Activated CD4-positive, alpha-beta T cell treated with anti-CD3 and anti-CD28 coated beads, Interleukin-2, amount 50 U/mL, for 16 hours (primary cell): ENCODE data around the gene CBX6.
"Not testable (repeated sequence)": the region's sequence is repeated elsewhere in the genome, so short reads cannot be mapped to it uniquely, and the experiment has no call there.

Experiments used
- DNase-seq: peaks from one replicate; pipeline ENCODE4 v3.0.0-alpha.2; 2020

CBX6 gene

GRCh38 chr22:38872172-38872830, at the start of gene CBX6:
Gene CBX6, minus strand, starts transcription at chr22:38872216. Its CDS starts 26 bp downstream, at chr22:38872190.
- peak; percentile 94 for DNase-seq

- no peak for DNase-seq
Measured at GRCh38 chr22:38921806-38922205, 49.8 kb upstream of the CBX6 start.

- DNase-seq: no peak
Measured at GRCh38 chr22:38921120-38921519, 49.1 kb upstream of the CBX6 start.

DNA sequence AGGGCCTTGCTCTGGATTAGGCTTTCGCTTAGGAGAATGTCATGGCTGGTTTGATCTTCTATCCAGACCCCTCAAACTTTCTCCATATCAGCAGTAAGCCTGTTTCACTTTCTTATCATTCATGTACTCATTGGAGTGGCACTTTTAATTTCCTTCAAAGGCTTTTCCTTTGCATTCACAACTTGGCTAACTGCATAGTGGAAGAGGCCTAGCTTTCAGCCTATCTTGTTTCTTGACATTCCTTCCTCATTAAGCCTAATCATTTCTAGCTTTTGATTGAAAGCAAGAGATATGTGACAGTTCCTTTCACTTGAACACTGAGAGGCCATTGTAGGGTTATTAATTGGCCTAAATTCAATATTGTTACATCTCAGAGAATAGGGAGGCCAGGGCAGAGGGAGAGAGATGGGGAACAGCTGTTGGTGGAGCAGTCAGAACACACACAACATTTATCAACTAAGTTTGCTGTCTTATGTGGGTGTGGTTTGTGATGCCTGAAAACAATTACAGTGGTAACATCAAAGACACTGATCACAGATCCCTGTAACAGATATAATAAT, 47.7 kb upstream of the CBX6 start:
- DNase-seq: no peak

DNA sequence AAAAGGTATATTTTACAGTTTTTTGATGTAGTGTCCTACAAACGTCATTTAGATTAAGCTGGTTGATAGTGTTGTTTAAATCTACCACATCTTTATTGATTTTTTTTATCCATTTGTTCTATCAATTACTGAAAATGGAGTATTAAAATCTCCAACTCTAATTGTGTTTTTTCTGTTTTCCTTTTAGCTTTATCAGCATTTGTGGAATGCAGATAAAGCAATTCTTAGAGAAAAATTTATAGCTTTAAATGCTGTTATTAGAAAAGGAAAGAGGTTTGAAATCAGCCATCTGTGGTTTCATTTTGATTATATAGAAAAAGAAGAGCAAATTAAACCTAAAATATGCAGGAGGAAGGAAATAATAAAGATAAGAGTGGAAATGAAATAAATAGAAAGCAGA, 39.4 kb upstream of the CBX6 start:
- no peak for DNase-seq

GRCh38 chr22:38907767-38908166, 35.8 kb upstream of the CBX6 start:
- no peak for DNase-seq

DNA sequence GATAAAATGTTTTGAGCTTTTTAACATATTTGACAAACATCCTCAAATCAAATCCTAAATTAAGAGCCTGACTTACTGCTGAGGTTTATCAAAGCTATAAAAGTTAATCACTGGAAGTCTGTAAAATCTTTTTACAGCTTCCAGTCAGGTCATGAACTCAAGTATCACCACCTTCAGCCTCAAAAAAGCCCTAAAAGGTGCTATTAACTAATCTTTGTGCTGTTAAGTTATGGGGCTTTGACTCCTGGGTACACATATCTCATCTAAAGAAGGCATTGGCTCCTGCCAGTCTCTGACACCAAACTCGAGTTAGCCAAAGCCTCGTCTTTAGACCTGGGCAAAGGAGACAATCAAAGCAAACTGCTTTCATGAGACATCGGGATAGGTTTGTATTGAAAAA, 34.0 kb upstream of the CBX6 start:
- DNase-seq: no peak

GRCh38 chr22:38904052-38904617, 32.1 kb upstream of the CBX6 start:
- DNase-seq: not testable (repeated sequence)

DNA sequence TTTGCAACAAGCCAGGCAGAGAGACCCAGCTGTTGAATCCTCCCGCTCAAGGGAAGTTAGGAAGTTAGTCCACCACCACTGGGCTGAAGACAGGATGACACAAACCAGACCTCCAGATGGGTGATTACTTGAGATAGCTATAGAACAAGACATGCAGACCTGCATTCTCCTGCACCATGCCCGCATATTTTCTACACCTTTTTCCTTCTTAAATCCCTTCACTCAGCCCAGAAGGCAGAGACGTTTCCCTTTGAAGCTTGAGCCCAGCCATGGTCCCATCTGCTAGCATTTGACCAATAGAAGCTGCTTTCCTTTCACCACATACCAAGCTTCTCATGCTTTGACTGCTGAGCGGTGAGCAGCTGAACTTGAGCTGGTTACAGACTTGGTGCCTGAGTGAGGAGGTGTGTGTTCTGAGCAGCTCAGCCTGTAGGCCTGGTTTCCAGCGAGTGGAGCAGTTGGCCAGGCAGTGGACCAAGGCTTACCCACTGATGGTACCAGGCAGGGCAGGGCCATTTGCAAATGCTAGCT, 29.2 kb upstream of the CBX6 start:
- no peak for DNase-seq

DNA sequence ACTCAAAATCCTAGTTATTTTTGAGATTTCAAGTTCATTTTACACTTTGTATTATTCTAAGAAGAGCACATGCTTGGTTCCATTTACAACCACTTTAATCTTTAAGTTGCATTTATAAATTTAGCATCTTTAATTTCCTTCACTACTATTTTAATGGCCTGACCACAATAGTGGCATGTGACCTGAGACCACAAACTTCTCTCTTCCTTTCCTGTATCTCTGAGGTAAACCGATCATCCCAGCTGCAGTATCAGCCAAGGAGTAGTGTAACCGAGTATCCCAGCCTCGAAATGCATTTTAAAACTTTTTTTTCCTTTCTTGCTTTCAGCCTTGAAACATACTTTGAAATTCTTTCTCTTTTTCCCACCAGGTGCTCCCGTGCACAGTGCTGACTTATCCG, 28.7 kb upstream of the CBX6 start:
- DNase-seq: no peak

GRCh38 chr22:38891256-38891655, 19.2 kb upstream of the CBX6 start:
- DNase-seq: no peak

GRCh38 chr22:38890377-38890776, 18.4 kb upstream of the CBX6 start:
- DNase-seq: no peak

DNA sequence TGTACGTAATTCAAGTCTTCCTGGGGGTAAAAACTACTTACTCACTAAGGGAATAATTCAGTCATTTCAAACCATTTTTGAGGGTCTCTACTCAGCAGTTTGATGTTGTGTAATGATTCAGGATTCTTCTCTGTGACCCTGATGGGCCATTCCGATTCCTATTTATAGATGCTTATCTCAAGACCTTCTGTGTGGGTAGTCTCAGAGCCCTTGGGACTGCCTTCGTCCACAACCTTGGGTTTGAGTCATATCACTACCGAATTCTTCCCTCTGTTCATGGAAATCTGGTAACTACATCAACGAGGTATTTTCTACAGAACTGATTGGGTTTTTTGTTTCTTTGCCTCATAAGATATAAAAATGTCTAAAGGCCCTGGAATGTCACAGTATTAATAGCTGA, 14.3 kb upstream of the CBX6 start:
- no peak for DNase-seq

- no peak for DNase-seq
Measured at GRCh38 chr22:38882972-38883622, 11.1 kb upstream of the CBX6 start.

GRCh38 chr22:38881997-38882879, 10.2 kb upstream of the CBX6 start:
- DNase-seq: no peak

- DNase-seq: no peak
Measured at GRCh38 chr22:38881464-38881871, 9.5 kb upstream of the CBX6 start.

DNA sequence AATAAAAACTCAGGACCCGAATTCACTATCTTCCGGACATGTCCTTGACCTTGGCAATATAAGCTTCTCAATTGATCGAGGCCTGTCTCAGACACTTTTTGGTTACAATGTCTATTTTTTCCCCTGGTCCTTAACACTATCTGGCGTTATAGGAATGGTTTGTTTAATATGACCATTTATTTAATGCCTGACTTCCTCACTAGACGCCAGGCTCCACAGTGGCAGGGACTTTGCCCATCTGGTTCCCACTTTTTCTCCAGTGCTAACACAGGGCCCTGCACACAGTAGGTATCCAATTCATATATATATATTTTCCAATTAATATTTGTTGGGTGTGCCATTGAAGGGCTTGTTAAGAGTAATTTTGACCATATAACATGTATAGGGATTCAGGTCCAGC, 7.9 kb upstream of the CBX6 start:
- DNase-seq: no peak

GRCh38 chr22:38879108-38879729, 7.2 kb upstream of the CBX6 start:
- DNase-seq: no peak

DNA sequence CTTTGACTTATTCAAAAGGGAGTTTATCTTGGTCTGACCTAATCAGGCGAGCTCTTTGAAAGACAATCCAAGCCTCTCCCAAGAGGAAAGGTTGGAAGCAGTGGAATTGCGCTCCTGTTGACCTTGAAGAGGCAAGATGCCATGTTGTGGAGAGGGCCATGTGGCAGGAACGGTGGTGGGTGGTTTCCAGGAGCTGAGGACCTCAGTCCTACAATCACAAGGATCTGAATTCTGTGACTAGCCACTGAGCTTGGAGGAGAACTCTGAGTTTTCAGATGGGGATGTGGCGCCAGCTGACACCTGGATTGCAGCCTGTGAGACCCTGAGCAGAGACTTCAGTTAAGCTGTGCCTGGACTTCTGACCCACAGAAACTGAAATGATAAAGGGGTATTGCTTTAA, 6.0 kb upstream of the CBX6 start:
- DNase-seq: no peak

GRCh38 chr22:38874529-38875222, 2.7 kb upstream of the CBX6 start:
- DNase-seq: no peak

DNA sequence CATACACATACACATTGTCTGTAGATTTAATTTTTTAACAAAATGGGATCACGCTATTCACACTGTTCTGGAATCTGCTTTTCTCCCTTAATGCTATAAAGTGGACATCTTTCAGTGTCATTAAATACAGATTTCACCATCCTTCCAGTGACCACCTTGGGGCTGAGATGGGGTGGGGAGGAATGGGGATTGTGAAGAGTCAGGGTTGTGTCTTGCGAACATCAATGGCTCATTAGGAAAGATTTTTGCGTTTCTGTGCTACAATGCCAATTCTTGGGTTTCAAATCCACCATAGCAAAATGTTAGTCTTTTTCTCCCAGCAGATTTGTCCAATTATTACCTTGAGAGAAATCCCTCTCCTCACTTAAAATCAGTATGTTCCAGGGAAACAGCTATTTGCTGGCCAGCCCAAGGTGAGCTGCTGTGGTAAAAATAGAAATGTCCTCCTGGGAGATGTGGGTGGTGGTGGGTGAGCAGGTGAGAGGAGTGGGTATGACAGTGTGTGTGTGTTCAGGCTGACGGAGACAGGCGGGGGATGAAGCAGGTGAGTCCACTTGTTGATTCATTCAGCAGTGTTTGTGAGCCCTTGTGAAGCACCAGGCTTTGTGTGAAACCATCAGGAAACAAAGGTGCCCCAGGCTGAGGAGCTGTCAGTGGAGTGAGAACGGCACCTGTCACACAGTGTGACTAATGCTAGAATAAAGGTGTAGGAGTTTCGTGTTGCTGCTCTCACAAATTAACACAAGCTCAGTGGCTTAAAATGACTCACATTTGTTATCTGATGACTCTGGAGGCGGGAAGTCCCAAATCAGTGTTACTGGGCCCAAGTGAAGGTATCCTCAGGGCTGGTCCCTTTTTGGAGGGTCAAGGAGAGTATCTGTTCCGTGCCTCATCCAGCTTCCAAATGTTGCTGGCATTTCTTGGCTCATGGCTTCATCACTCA, 1.7 kb upstream of the CBX6 start:
- DNase-seq: peak; percentile 87
